Esophagus muscularis mucosa (tissue), 3 donors: ENCODE measurements around the gene USP32.

ENCODE experiments used
- EP300 ChIP-seq: sonication (generic); formaldehyde crosslinking; IDR thresholded peaks from one replicate; pipeline ENCODE4 v1.6.1; 2017; ENCODE audit warnings: antibody characterized with exemption
- TF ChIP-seq, protein P1 (sequence below), 3 experiments: fragments of 200-600 bp in 2 of 3; fragments of 450-650 bp in 1 of 3; sonication (generic) in 2 of 3; IDR thresholded peaks; one replicate each; pipeline ENCODE4 v1.5.1; 2017 to 2019; ENCODE audit warnings: antibody characterized with exemption in 3 of 3, mild to moderate bottlenecking in 2 of 3, moderate library complexity in 1 of 3

DNA sequence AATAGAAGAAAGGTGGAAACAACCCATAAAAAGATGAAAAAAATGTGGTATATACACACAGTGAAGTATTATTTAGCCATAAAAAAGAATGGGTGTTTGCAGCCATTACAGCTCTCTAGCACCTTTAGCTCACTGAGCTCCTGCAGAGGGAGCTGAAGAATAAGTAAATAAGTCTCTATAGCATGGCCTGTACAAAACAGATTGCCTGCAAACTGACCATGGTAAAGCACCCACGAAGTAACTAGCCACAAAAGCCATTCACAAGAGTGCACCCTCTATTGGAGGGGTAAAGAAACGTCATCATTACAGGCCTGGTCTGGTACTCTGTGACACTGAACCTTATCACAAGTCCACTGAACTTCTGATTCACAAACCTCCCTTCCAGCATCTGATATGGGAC lies 76.3 kb downstream of the USP32 start:
- TF ChIP-seq, protein P1, sequence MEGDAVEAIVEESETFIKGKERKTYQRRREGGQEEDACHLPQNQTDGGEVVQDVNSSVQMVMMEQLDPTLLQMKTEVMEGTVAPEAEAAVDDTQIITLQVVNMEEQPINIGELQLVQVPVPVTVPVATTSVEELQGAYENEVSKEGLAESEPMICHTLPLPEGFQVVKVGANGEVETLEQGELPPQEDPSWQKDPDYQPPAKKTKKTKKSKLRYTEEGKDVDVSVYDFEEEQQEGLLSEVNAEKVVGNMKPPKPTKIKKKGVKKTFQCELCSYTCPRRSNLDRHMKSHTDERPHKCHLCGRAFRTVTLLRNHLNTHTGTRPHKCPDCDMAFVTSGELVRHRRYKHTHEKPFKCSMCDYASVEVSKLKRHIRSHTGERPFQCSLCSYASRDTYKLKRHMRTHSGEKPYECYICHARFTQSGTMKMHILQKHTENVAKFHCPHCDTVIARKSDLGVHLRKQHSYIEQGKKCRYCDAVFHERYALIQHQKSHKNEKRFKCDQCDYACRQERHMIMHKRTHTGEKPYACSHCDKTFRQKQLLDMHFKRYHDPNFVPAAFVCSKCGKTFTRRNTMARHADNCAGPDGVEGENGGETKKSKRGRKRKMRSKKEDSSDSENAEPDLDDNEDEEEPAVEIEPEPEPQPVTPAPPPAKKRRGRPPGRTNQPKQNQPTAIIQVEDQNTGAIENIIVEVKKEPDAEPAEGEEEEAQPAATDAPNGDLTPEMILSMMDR (IDR thresholded peaks at IDR 0.05): no peak
- TF ChIP-seq EP300: no peak
